Measurements from ENCODE around the gene LGALS8.

LGALS8 gene

DNA sequence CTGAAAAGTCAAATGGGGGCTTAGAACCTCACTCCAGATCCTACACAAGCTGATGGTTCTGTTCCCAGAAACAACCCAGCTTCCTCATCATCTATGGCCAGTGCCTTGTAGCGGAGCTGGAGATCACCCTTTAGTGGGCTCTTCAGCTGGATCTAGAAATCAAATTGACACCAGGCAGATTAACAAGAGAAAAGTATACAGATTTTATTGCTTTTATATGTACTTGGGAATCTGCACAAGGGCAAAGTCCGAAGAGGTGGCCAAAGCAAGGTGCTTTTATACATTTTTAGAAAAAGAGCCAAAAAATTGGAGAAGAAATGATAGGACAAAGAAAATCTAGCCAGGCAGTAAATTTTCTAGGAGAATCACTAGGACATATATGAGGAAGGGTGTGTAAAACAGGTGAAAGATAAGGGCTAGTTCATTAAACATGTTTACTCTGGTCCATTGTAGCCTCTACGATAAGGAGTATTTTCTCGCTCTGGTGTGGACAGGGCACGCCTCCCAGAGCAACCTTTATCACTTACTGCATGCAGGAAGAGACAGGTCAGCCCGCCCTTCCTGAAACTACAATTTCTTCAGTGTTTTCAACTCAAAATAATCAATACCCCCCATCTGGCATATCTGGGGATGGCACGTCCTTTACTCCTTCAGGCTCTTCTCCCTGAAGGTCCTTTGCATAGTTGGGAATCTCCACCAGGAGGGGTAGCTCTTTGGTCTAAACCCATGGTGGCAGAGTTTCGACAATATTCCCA is 14.0 kb upstream of the LGALS8 start:
- DNase-seq = no peak

DNA sequence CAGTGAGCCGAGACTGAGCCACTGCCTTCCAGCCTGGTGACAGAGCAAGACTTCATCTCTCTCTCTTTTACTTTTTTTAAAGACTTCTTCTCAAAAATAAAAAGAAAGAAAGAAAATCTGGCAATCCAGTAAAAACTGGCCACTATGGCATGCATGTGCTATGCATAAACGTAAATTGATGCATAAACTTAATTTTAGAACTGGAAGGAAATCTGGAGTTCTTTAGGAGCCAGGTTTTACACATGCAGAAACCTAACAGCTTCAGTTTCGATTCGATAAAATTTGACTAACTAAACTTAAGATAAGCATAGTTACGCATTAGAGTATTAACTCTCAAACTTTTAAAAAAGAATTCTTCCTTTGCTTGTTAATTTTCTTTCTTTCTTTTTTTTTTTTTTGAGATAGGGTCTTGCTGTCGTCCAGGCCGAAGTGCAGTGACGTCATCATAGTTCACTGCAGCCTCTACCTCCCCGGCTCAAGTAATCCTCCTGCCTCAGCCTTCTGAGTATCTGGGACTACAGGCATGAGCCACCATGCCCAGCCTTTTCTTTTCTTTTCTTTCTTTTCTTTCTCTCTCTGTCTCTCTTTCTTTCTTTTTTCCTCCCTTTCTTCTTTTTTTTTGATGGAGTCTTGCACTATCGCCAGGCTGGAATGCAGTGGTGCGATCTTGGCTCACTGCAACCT is 11.9 kb upstream of the LGALS8 start:
- no peak for DNase-seq

DNA sequence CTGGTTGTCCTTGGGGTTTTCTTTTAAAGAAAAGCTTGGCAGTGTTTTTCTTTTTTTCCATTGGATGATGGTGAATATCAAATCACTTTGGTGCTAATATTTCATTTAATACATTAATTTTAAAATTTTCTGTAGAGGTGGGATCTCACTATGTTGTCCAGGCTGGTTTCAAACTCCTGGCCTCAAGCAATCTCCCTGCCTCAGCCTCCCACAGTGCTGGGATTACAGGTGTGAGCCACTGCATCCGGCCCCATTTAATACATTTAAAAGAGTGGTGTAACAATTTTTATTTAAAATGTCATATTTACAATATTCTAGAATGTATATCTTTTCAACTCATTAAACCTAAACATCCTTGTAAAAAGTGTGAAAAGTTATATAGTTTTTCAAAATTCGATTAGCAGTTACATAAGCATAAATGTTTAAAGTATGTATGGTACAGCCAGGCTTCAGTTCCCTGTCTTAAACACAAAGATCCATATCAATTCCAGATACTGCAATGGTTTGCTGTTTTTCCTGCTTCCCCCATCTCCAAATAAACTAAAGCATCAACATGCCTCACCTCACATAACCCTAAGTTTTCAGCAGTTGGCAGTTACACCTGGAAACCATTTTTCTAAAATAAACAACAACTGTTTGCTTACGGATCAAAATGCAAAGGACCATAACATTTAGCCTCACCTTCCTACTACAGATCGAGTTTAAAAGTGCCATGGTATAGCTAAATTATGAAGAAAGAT is 8.9 kb upstream of the LGALS8 start:
- no peak for DNase-seq

- no peak for DNase-seq
Measured at GRCh38 chr1:236515443-236515958, 8.3 kb upstream of the LGALS8 start.

DNA sequence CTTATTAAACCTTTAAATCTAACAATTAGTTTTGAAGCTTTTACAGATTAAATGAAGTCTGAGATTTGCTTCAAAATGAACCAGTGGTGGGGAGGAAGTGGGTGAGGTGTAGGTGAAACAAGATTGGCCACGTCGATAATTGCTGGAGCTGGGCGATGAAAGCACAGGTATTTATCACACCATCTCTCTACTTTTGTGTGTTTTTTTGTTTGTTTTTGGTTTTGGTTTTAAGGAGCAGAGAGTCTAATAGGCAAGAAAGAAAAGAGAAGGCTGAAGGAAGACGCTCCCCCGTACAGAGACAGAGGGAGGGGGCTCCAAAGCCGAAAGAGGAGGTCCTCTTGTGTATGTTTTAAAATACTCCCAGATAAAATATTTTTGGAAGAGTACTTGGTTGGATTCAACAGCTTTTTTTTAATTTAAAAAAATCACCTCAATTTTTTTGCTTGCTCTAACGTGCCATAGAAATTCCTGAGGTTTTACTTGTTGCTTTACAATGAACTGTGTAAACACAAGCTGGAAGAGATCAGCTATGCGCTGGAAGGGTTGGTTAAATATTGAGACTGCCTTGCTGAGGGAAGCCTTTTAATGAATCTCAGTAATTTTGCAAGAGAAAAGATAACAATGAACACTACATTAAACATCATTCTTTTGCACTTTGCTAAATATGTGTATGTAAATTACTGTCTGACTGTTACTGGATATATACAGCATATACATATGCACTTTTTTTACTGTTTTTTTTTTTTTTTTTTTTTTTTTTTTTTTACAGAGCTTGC is 6.7 kb upstream of the LGALS8 start:
- DNase-seq = no peak

- no peak for DNase-seq
Measured at GRCh38 chr1:236518322-236518721, 5.5 kb upstream of the LGALS8 start.

GRCh38 chr1:236520445-236521005 is 3.3 kb upstream of the LGALS8 start:
- DNase-seq = no peak

- DNase-seq = no peak
Measured at GRCh38 chr1:236522937-236523703, 662 bp upstream of the LGALS8 start.

GRCh38 chr1:236524142-236524894 is 536 bp downstream of the LGALS8 start:
- peak; percentile 34 for DNase-seq

- DNase-seq = no peak
Measured at GRCh38 chr1:236524895-236525184, 1.1 kb downstream of the LGALS8 start.

- no peak for DNase-seq
Measured at GRCh38 chr1:236526079-236526478, 2.3 kb downstream of the LGALS8 start.

GRCh38 chr1:236530286-236530685 is 6.5 kb downstream of the LGALS8 start:
- DNase-seq = no peak

GRCh38 chr1:236530959-236531358 is 7.2 kb downstream of the LGALS8 start:
- DNase-seq = no peak

DNA sequence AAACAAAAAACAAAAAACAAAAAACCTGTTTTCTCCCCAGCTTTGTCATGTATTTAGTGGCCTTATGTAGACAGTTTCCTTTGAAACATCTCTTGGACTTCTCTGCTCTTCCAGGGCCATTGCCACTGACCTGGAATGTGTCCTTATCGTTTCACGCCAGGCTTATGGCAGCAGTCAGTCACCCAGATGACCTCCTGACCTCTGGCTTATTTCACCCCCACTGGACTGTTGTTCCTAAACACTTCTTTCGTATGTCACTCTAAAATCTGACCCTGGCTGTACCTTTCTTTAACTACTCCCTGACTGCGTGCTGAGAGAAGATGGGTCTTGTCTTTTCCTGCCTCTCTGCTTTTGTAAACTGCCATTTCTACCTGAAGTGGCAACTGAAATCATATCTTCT is 9.1 kb downstream of the LGALS8 start:
- no peak for DNase-seq

DNA sequence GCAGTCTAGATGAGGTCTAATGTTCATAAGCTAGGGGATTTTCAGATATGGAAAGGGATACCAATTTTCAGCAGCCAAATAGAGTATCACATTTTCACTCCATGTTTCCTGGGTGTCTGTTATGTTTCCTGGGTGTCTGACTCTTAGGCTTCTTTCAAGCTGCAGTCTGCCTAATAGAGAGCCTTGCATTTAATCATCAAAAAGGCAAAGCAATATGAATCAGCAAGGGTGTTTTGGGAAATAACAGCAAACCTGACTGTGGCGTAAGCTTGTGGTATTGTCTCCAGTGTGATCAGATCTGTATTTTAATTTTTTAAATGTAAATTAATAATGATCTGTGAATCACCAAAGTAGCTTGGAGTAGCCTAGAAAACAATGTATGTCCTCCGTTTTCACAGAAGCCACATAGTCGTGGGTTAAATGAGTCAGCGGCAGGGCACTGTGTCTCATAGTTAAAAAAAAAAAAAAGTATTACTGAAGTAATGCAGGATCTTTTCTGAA is 10.4 kb downstream of the LGALS8 start:
- DNase-seq = peak; percentile 12

- no peak for DNase-seq
Measured at GRCh38 chr1:236535190-236535589, 11.4 kb downstream of the LGALS8 start.

- DNase-seq = no peak
Measured at GRCh38 chr1:236535662-236536161, 11.9 kb downstream of the LGALS8 start.

GRCh38 chr1:236536540-236536939 is 12.8 kb downstream of the LGALS8 start:
- no peak for DNase-seq

DNA sequence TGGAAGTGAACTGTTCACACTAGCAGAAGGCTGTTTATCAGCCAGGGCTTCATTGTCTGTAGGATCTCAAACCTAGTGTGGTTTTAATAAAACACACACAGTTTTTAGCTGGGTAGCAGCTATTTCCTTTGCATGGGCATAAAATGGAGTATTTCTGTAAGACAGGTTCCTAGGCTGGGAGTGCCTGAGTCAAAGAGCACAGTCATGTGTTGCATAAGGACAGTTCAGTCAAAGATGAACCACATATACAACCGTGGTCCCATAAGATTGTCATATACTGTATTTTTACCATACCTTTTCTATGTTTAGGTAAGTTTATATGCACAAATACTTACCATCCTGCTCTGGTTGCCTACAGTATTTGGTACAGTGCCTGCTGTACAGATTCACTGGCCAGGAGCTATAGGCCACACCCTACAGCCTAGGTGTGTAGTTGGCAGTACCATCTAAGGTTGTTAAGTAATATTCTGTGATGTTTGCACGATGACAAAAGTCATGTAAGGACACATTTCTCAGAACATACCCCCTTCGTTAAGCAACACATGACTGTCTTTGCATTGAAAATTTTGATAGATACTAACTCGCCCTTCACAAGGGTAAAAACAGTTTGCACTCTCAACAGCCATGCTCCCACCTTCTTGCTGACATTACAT is 17.2 kb downstream of the LGALS8 start:
- DNase-seq = no peak

- DNase-seq = no peak
Measured at GRCh38 chr1:236541710-236542109, 17.9 kb downstream of the LGALS8 start.
